CD4-positive, alpha-beta T cell (primary cell): ENCODE measurements around the gene SQSTM1. TPM values are rescaled to one million over a fixed set of nuclear protein-coding genes. Genes with fewer than 3 reads are reported as not detected.

Experiments
- ATAC-seq: fragments of 200-7000 bp; cut with Tn5 transposase; one replicate; pipeline ENCODE4 v1.10.0; 2022; ENCODE audit warnings: mild to moderate bottlenecking; ENCODE audit not compliant: poor library complexity
- CTCF ChIA-PET: fragments of 350-600 bp; sonication (Branson Sonifier 250); formaldehyde crosslinking; loops from one replicate; lab custom pipeline; 2021; ENCODE audit warnings: antibody characterized with exemption, inconsistent platforms; lab: Charles Lee
- POLR2A ChIA-PET: fragments of 350-600 bp; sonication (Branson Sonifier 250); formaldehyde crosslinking; loops from one replicate; lab custom pipeline; 2021; ENCODE audit warnings: antibody characterized with exemption, inconsistent platforms; lab: Charles Lee
- DNase-seq, 14 experiments: peaks; one replicate each; pipeline ENCODE4 v3.0.0-alpha.2; 2013 to 2020; ENCODE audit warnings: mixed read lengths in 2 of 14
- H3K27ac ChIP-seq, 2 donors: one replicate each; pipeline versions ENCODE4 v1.5.1 to v1.7.0; 2013; ENCODE audit warnings: low read length in 2 of 2, low read depth in 1 of 2, mild to moderate bottlenecking in 1 of 2
- H3K27me3 ChIP-seq, 2 experiments: 1 replicate in 1 of 2; 2 replicates in 1 of 2; pipeline versions ENCODE4 v1.6.1 to v1.7.0; 2013; ENCODE audit warnings: low read length in 2 of 2, control low read depth in 1 of 2, mild to moderate bottlenecking in 1 of 2, moderate library complexity in 1 of 2; ENCODE audit not compliant: insufficient read depth in 2 of 2, control insufficient read depth in 1 of 2
- H3K36me3 ChIP-seq: one replicate; pipeline ENCODE4 v1.6.1; 2013; ENCODE audit warnings: low read length, control low read depth; ENCODE audit not compliant: insufficient read depth
- H3K4me1 ChIP-seq: one replicate; pipeline ENCODE4 v1.6.1; 2013; ENCODE audit warnings: low read length, control low read depth; ENCODE audit not compliant: insufficient read depth
- H3K4me3 ChIP-seq: one replicate; pipeline ENCODE4 v1.5.1; 2013; ENCODE audit warnings: mild to moderate bottlenecking, low read length, moderate library complexity
- H3K9me3 ChIP-seq, 2 experiments: 1 replicate in 1 of 2; 2 replicates in 1 of 2; pipeline versions ENCODE4 v1.6.1 to v1.7.0; 2013; ENCODE audit warnings: low read length in 2 of 2, mild to moderate bottlenecking in 2 of 2, control low read depth in 1 of 2, moderate library complexity in 1 of 2; ENCODE audit not compliant: control insufficient read depth in 1 of 2, insufficient read depth in 1 of 2
- H3K27ac Mint-ChIP-seq: one replicate; pipeline ENCODE4 v1.8.0; 2020; ENCODE audit warnings: mixed read lengths
- H3K27me3 Mint-ChIP-seq: one replicate; pipeline ENCODE4 v1.8.0; 2021; ENCODE audit warnings: mixed read lengths
- H3K36me3 Mint-ChIP-seq: one replicate; pipeline ENCODE4 v1.8.0; 2021; ENCODE audit warnings: low read depth, mixed read lengths
- H3K4me1 Mint-ChIP-seq: one replicate; pipeline ENCODE4 v1.8.0; 2021; ENCODE audit warnings: low read depth, mixed read lengths
- H3K4me3 Mint-ChIP-seq: one replicate; pipeline ENCODE4 v1.8.0; 2020; ENCODE audit warnings: mild to moderate bottlenecking, mixed read lengths
- H3K9me3 Mint-ChIP-seq: one replicate; pipeline ENCODE4 v1.8.0; 2020; ENCODE audit warnings: mixed read lengths
- CTCF ChIP-seq: fragments of 200-600 bp; IDR thresholded peaks from one replicate; pipeline ENCODE4 v1.8.0; 2022; ENCODE audit warnings: antibody characterized with exemption, mild to moderate bottlenecking
- intact Hi-C, 2 experiments: fragments of 100-400 bp; cut with DNase I in 1 of 2; cut with micrococcal nuclease in 1 of 2; formaldehyde crosslinking; loops; one replicate each; pipeline versions ENCODE4 v1.15.1 to v1.9.0; 2023 to 2025; cut with DNase I, micrococcal nuclease
- total RNA-seq, 174 experiments: library from RNA in 2 of 174; stranded (reverse) in 2 of 174; gene quantifications; one replicate each; pipeline ENCODE4 v1.2.3 and lab custom pipeline; 2021 to 2026

SQSTM1 gene
- total RNA-seq, 2 experiments from 2014 or later, result 260 to 267 TPM

- no peak for ATAC-seq
- DNase-seq, result no peak
- Mint-ChIP-seq H3K4me3 (no peak overlapping the region), H3K27ac (no peak overlapping the region), H3K27me3 (no peaks in the 10 kb centered on the region), H3K9me3 (peaks cover 6% of the 10 kb centered on the region), H3K36me3 (peaks cover 56% of the 10 kb centered on the region), H3K4me1 (no peaks in the 10 kb centered on the region)
- H3K4me3 ChIP-seq, result no peak overlapping the region
- H3K27ac ChIP-seq, result no peak overlapping the region
- peaks cover 10 to 20% of the 10 kb centered on the region in 2 experiments for H3K9me3 ChIP-seq
- intact Hi-C loops, result no loop called here
- H3K36me3 ChIP-seq, result peaks cover 41% of the 10 kb centered on the region
- POLR2A ChIA-PET, result no interaction called here
- no peak for TF ChIP-seq CTCF
- H3K27me3 ChIP-seq, result no peaks in the 10 kb centered on the region
- H3K4me1 ChIP-seq, result no peaks in the 10 kb centered on the region
- CTCF ChIA-PET, result no interaction called here
Observed at GRCh38 chr5:179879690-179880010, 58.9 kb downstream of the SQSTM1 start.

GRCh38 chr5:179880066-179880650 lies 59.5 kb downstream of the SQSTM1 start:
- Mint-ChIP-seq H3K36me3 (peaks cover 56% of the 10 kb centered on the region), H3K9me3 (peaks cover 6% of the 10 kb centered on the region), H3K4me3 (no peak overlapping the region), H3K4me1 (no peaks in the 10 kb centered on the region), H3K27me3 (no peaks in the 10 kb centered on the region), H3K27ac (no peak overlapping the region)
- TF ChIP-seq CTCF, result no peak
- Histone ChIP-seq H3K27me3 (no peaks in the 10 kb centered on the region), H3K9me3 (peaks cover 10 to 20% of the 10 kb centered on the region in 2 experiments), H3K4me3 (no peak overlapping the region), H3K36me3 (peaks cover 39% of the 10 kb centered on the region), H3K4me1 (no peaks in the 10 kb centered on the region), H3K27ac (no peak overlapping the region)
- no peak for DNase-seq
- intact Hi-C loops, result no loop called here
- ATAC-seq, result no peak
- CTCF ChIA-PET, result no interaction called here
- POLR2A ChIA-PET, result no interaction called here

GRCh38 chr5:179880848-179881590 lies 60.3 kb downstream of the SQSTM1 start:
- Histone ChIP-seq H3K4me3 (no peak overlapping the region), H3K36me3 (peaks cover 37% of the 10 kb centered on the region), H3K9me3 (peaks cover 10 to 20% of the 10 kb centered on the region in 2 experiments), H3K27ac (no peak overlapping the region), H3K27me3 (no peaks in the 10 kb centered on the region), H3K4me1 (no peaks in the 10 kb centered on the region)
- H3K36me3 Mint-ChIP-seq, result peaks cover 59% of the 10 kb centered on the region
- H3K9me3 Mint-ChIP-seq, result peaks cover 6% of the 10 kb centered on the region
- CTCF ChIA-PET, result no interaction called here
- no peak for TF ChIP-seq CTCF
- intact Hi-C loops, result no loop called here
- H3K27me3 Mint-ChIP-seq, result no peaks in the 10 kb centered on the region
- DNase-seq (no peak), ATAC-seq (no peak)
- H3K4me3 Mint-ChIP-seq, result no peak overlapping the region
- POLR2A ChIA-PET, result no interaction called here
- no peak overlapping the region for H3K27ac Mint-ChIP-seq
- no peaks in the 10 kb centered on the region for H3K4me1 Mint-ChIP-seq
